Mesenchymal stem cell (in vitro differentiated cells and primary cell): Measurements from ENCODE around the gene SKOR1.

ENCODE experiments used
- DNase-seq: peaks from one replicate; pipeline ENCODE4 v3.0.0-alpha.2; 2013
- H2AFZ ChIP-seq: one replicate; pipeline ENCODE4 v1.6.1; 2013; ENCODE audit warnings: low read depth, mild to moderate bottlenecking, control low read depth, inconsistent platforms, low read length, moderate library complexity
- H2AK5ac ChIP-seq: 2 replicates; pipeline ENCODE4 v1.6.1; 2013; ENCODE audit warnings: low read length, moderate library complexity, mild to moderate bottlenecking, inconsistent platforms; ENCODE audit not compliant: severe bottlenecking
- H2BK120ac ChIP-seq: one replicate; pipeline ENCODE4 v1.6.1; 2013; ENCODE audit warnings: low read depth, mild to moderate bottlenecking, inconsistent platforms, low read length, moderate library complexity
- H2BK12ac ChIP-seq, 2 experiments: one replicate each; pipeline ENCODE4 v1.6.1; 2013; ENCODE audit warnings: inconsistent platforms in 2 of 2, low read length in 2 of 2, mild to moderate bottlenecking in 2 of 2, moderate library complexity in 2 of 2, control low read depth in 1 of 2
- H2BK15ac ChIP-seq: one replicate; pipeline ENCODE4 v1.6.1; 2013; ENCODE audit warnings: mild to moderate bottlenecking, low read depth, inconsistent platforms; ENCODE audit not compliant: poor library complexity, severe bottlenecking
- H2BK5ac ChIP-seq: 2 replicates; pipeline ENCODE4 v1.6.1; 2013; ENCODE audit warnings: low read depth, mild to moderate bottlenecking, low read length, control low read depth, inconsistent platforms; ENCODE audit not compliant: poor library complexity, severe bottlenecking
- H3K14ac ChIP-seq, 2 experiments: one replicate each; pipeline ENCODE4 v1.6.1; 2013; ENCODE audit warnings: inconsistent platforms in 2 of 2, low read length in 2 of 2, control low read depth in 1 of 2, mild to moderate bottlenecking in 1 of 2, moderate library complexity in 1 of 2
- H3K18ac ChIP-seq, 2 experiments: one replicate each; pipeline ENCODE4 v1.6.1; 2013; ENCODE audit warnings: inconsistent platforms in 2 of 2, low read length in 2 of 2, control low read depth in 1 of 2, low read depth in 1 of 2, mild to moderate bottlenecking in 1 of 2
- H3K23ac ChIP-seq, 2 experiments: one replicate each; pipeline ENCODE4 v1.6.1; 2013; ENCODE audit warnings: inconsistent platforms in 2 of 2, low read length in 2 of 2, mild to moderate bottlenecking in 2 of 2, moderate library complexity in 2 of 2, control low read depth in 1 of 2
- H3K27ac ChIP-seq: 2 replicates; pipeline ENCODE4 v1.5.1; 2013; ENCODE audit warnings: mild to moderate bottlenecking, moderate library complexity, low read length, control low read depth, inconsistent platforms; ENCODE audit not compliant: poor library complexity, severe bottlenecking
- H3K27me3 ChIP-seq, 2 experiments: 2 replicates each; pipeline versions ENCODE4 v1.6.1 to v1.7.0; 2013; ENCODE audit warnings: low read length in 2 of 2, mild to moderate bottlenecking in 2 of 2, moderate library complexity in 2 of 2, control low read depth in 1 of 2, inconsistent platforms in 1 of 2; ENCODE audit not compliant: control insufficient read depth in 1 of 2, insufficient read depth in 1 of 2
- H3K36me3 ChIP-seq, 2 experiments: 2 replicates each; pipeline versions ENCODE4 v1.6.1 to v1.7.0; 2013; ENCODE audit warnings: low read length in 2 of 2, control low read depth in 1 of 2, inconsistent platforms in 1 of 2, low read depth in 1 of 2, mild to moderate bottlenecking in 1 of 2; ENCODE audit not compliant: insufficient read depth in 2 of 2, control insufficient read depth in 1 of 2
- H3K4ac ChIP-seq, 2 experiments: one replicate each; pipeline ENCODE4 v1.6.1; 2013; ENCODE audit warnings: inconsistent platforms in 2 of 2, low read length in 2 of 2, mild to moderate bottlenecking in 2 of 2, moderate library complexity in 2 of 2, control low read depth in 1 of 2, low read depth in 1 of 2
- H3K4me1 ChIP-seq: 2 replicates; pipeline ENCODE4 v1.6.1; 2013; ENCODE audit warnings: low read depth, low read length, control low read depth; ENCODE audit not compliant: control insufficient read depth, insufficient read depth
- H3K4me2 ChIP-seq: 2 replicates; pipeline ENCODE4 v1.6.1; 2013; ENCODE audit warnings: low read length, mild to moderate bottlenecking, inconsistent platforms; ENCODE audit not compliant: poor library complexity, severe bottlenecking
- H3K4me3 ChIP-seq, 2 experiments: 2 replicates each; pipeline versions ENCODE4 v1.5.1 to v1.7.0; 2013; ENCODE audit warnings: low read length in 2 of 2, mild to moderate bottlenecking in 2 of 2, control low read depth in 1 of 2, low read depth in 1 of 2; ENCODE audit not compliant: insufficient read depth in 1 of 2
- H3K79me1 ChIP-seq: replicated peaks from 2 replicates; pipeline ENCODE4 v1.6.1; 2013; ENCODE audit warnings: mild to moderate bottlenecking, control low read depth, low read length, inconsistent platforms; ENCODE audit not compliant: poor library complexity, severe bottlenecking
- H3K9ac ChIP-seq: 2 replicates; pipeline ENCODE4 v1.7.0; 2013; ENCODE audit warnings: mild to moderate bottlenecking, low read length, moderate library complexity
- H3K9me3 ChIP-seq: 2 replicates; pipeline ENCODE4 v1.7.0; 2013; ENCODE audit warnings: mild to moderate bottlenecking, low read length; ENCODE audit not compliant: control insufficient read depth
- H4K8ac ChIP-seq: one replicate; pipeline ENCODE4 v1.6.1; 2013; ENCODE audit warnings: inconsistent platforms, mild to moderate bottlenecking, low read length, moderate library complexity
- H4K91ac ChIP-seq: one replicate; pipeline ENCODE4 v1.6.1; 2013; ENCODE audit warnings: mild to moderate bottlenecking, low read length, inconsistent platforms
- WGBS: methylation state at CpG from one replicate; pipeline ENCODE4 v1.1.7; 2013; ENCODE audit warnings: mixed read lengths; 5-methylcytosine and 5-hydroxymethylcytosine counted together

SKOR1 gene

DNA sequence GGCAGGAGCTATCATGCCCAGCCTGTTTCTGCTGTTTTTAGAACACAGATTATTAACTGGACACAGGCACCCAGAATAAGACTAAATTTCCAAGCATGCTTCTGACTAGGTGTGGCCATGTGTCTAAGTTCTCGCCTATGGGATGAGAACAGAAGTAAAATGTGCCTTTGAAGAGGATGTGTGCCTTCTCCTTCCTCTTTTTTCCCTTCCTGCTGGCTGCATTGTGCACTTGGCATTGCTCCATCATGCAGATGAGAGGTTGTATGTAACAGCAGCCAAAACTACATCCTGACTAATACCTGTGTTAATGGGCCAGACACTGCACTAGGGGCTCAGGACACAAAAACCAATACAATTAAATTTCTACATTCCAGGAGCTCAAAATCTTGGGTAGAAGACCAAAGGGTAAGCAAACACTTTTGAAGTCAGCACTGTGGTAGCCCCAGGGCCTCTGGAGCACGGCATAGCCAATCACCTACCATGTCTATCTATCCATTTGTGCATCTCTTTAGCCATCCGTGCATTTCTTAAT lies 55.4 kb downstream of the SKOR1 start:
- Histone ChIP-seq H3K9ac (no peak overlapping the region), H3K27ac (no peak overlapping the region), H3K4me2 (no peak overlapping the region), H3K18ac (peak overlapping the region in 1 of 2 experiments; percentile 10), H3K23ac (no peak overlapping the region), H2BK12ac (no peak overlapping the region), H4K91ac (no peak overlapping the region), H3K27me3 (peaks cover 0 to 3% of the 10 kb centered on the region in 2 experiments), H2BK15ac (no peak overlapping the region), H2AK5ac (no peak overlapping the region), H4K8ac (no peak overlapping the region), H3K79me1 (no peaks in the 10 kb centered on the region), H2BK120ac (no peak overlapping the region), H3K36me3 (no peaks in the 10 kb centered on the region), H2AFZ (no peak overlapping the region), H3K14ac (no peak overlapping the region), H3K9me3 (no peaks in the 10 kb centered on the region), H3K4me1 (peaks cover 3% of the 10 kb centered on the region), H2BK5ac (no peak overlapping the region), H3K4me3 (no peak overlapping the region), H3K4ac (no peak overlapping the region)
- DNase-seq, result no peak
- WGBS, result 100% methylated on average over 3 of the region's 3 CpGs

DNA sequence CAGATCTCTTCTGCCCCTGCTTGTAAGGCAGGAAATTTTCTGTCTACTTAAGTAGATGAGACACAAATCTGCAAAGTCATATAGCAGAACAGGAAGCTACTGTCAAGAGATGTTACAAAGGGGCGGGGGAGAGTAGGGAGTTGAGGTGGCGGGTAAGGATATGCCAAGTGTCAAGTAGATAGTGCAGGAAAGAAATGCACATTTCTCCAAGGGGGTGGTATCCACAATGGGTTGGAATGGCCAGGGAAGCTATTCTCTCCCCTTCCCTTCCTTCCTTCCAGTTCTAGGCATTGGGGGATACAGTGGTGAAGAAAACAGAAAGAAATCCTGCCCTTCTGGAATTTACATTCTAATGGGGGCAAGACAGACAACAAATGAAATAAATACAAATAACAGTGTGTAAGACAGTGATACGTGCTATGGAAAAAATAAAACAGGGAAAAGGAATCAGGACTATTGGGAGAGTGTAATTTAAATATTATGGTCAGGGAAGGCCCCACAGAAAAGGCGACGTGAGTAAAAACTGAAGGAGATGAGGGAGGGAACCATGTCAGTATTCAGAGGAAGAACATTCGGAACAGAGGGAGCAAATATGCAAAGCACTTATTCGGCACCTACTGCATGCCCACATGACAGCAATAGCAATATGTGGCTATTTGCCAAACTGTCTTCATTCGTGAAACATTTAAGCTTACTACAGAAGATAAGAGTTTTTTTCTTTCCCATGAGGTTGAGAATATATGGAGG lies 57.4 kb downstream of the SKOR1 start:
- Histone ChIP-seq H3K27me3 (peaks cover 0 to 5% of the 10 kb centered on the region in 2 experiments), H3K9ac (no peak overlapping the region), H4K8ac (no peak overlapping the region), H3K79me1 (no peaks in the 10 kb centered on the region), H2BK120ac (no peak overlapping the region), H3K4ac (peak overlapping the region; percentile 9 to 90), H2AFZ (peak overlapping the region; percentile 29), H3K36me3 (no peaks in the 10 kb centered on the region), H3K9me3 (no peaks in the 10 kb centered on the region), H2BK15ac (no peak overlapping the region), H3K23ac (no peak overlapping the region), H3K4me1 (peaks cover 3% of the 10 kb centered on the region), H3K4me2 (no peak overlapping the region), H3K4me3 (no peak overlapping the region), H3K14ac (no peak overlapping the region), H2AK5ac (peak overlapping the region; percentile 29), H3K27ac (no peak overlapping the region), H4K91ac (no peak overlapping the region), H2BK12ac (peak overlapping the region; percentile 69 to 99), H3K18ac (peak overlapping the region; percentile 29 to 93), H2BK5ac (no peak overlapping the region)
- 69% methylated on average over 8 of the region's 8 CpGs for WGBS
- DNase-seq, result peak; percentile 76

DNA sequence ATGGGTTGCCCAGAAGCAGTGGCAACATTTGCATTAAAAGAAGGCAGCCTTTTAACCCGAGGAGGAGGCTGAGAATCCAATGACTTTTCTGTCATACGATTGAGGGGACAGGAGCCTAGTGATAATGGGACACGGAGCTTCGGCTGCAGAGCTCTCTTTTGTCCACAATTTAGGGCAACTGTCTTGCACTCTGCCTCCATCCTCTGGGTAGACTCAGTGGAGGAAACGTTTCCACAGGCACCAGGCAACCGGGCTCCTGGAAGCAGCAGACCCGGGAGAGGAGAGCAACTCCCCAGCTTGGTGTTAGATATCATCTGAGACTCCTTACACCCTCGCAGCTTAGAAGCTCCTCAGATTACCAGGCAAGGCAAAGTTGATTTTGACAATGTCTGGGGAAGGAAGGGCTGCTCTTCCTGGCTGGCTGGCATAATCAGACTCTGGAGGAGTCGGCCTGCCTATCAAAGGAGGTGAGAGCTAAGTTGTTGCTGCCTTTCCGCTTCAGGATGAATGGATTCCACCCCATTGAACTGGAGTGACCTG lies 58.0 kb downstream of the SKOR1 start:
- H2BK12ac ChIP-seq, result peak overlapping the region; percentile 69 to 99

DNA sequence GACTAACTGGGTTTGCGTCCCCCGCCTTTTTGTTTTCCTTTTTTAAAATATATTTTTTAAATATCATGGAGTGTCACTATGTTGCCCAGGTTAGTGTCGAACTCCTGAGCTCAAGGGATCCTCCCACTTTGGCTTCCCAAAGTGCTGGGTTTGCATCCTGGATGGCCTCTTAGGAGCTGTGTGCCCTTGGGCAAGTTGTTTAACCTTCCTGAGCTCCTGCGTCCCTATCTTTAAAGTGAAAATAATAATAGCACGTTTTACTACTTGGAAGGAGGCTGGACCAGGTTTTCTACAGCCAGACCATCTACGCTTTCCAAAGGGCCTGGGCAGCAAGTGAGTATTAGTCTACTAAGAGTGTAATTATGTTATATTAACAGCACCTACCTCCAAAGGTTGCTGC lies 58.7 kb downstream of the SKOR1 start:
- Histone ChIP-seq H4K8ac (peak overlapping the region; percentile 10), H3K79me1 (no peaks in the 10 kb centered on the region), H2BK12ac (peak overlapping the region; percentile 15 to 75), H4K91ac (peak overlapping the region; percentile 31), H3K27me3 (peaks cover 0 to 18% of the 10 kb centered on the region in 2 experiments), H3K14ac (no peak overlapping the region), H3K4me3 (peak overlapping the region in 1 of 2 experiments; percentile 80), H2BK120ac (peak overlapping the region; percentile 21), H3K9ac (peak overlapping the region; percentile 87), H3K23ac (no peak overlapping the region), H3K4me2 (peak overlapping the region; percentile 51), H3K9me3 (no peaks in the 10 kb centered on the region), H2BK5ac (no peak overlapping the region), H2AFZ (no peak overlapping the region), H3K36me3 (no peaks in the 10 kb centered on the region), H3K4ac (peak overlapping the region; percentile 9 to 40), H3K4me1 (peaks cover 3% of the 10 kb centered on the region), H2BK15ac (no peak overlapping the region), H3K18ac (peak overlapping the region; percentile 52 to 97), H2AK5ac (peak overlapping the region; percentile 62), H3K27ac (peak overlapping the region; percentile 38)
- 75% methylated on average over 3 of the region's 6 CpGs for WGBS
- DNase-seq, result no peak

More for the DNA sequence above, 58.0 kb downstream of the SKOR1 start:
- Histone ChIP-seq H2AFZ (peak overlapping the region; percentile 29), H4K91ac (peak overlapping the region; percentile 78), H2BK120ac (peak overlapping the region; percentile 66), H3K18ac (peak overlapping the region; percentile 14 to 93), H3K27me3 (peaks cover 0 to 11% of the 10 kb centered on the region in 2 experiments), H3K9ac (no peak overlapping the region), H4K8ac (peak overlapping the region; percentile 69), H2AK5ac (peak overlapping the region; percentile 29), H3K4me2 (no peak overlapping the region), H2BK15ac (no peak overlapping the region), H3K4ac (peak overlapping the region; percentile 66 to 90), H3K4me3 (no peak overlapping the region), H3K4me1 (peaks cover 3% of the 10 kb centered on the region), H3K27ac (no peak overlapping the region), H3K9me3 (no peaks in the 10 kb centered on the region), H2BK5ac (no peak overlapping the region), H3K14ac (no peak overlapping the region), H3K79me1 (no peaks in the 10 kb centered on the region), H3K36me3 (no peaks in the 10 kb centered on the region), H3K23ac (peak overlapping the region in 1 of 2 experiments; percentile 14)
- DNase-seq, result no peak
- WGBS, result 76% methylated on average over 10 of the region's 10 CpGs
